8988T (cell line): ENCODE data around the gene IKZF5.

Experiments used
- DNase-seq: peaks from one replicate; pipeline ENCODE4 v3.0.0; 2011

Gene IKZF5

DNA sequence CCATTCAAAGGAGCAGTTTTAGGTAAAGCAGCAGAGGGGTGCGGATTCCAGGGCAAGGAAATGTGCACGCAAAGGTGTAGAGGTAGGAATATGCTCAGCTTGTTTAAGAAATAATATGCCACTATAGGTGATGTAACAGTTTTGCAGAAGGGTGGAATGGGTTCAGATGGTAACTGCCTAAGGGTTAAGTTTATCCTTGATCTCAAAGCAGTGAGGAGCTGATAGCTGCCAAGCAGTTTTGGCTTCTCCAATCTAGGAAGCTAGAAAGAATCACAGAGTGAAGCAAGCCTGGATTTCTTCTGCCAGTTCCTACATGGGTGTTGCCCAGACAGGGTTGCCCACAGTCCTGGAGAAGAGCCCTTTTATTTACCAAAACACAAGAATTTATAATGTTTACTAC, 6.2 kb upstream of the IKZF5 start:
- DNase-seq, result no peak

DNA sequence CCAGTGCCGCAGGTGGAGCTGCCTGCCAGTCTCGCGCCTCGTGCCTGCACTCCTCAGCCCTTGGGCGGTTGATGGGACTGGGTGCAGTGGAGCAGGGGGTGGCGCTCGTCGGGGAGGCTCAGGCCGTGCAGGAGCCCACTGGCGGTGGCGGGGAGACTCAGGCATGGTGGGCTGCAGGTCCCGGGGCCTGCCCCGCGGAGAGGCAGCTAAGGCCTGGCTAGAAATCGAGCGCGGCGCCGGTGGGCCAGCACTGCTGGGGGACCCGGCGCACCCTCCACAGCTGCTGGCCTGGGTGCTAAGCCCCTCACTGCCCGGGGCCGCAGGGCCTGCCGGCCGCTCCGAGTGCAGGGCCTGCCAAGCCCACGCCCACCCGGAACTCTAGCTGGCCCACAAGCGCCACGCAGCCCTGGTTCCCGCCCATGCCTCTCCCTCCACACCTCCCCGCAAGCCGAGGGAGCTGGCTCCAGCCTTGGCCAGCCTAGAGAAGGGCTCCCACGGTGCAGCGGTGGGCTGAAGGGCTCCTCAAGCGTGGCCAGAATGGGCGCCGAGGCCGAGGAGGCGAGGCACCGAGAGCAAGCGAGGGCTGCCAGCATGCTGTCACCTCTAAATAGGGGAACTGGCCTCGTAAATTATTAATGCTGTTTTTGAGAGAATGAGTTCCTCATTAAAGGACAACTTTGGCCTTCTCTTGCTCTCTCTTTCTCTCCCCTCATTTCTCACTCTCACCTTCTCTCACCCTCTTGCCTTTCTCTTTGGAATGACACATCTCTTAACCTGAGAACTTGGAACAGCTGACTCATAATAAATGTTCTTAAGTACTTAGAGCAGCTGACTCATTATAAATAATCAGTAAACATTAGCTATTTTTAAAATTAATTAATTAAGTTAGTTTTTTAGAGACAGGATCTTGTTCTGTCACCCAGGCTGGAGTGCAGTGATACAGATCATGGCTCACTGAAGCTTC, 5.1 kb upstream of the IKZF5 start:
- DNase-seq, result no peak

DNA sequence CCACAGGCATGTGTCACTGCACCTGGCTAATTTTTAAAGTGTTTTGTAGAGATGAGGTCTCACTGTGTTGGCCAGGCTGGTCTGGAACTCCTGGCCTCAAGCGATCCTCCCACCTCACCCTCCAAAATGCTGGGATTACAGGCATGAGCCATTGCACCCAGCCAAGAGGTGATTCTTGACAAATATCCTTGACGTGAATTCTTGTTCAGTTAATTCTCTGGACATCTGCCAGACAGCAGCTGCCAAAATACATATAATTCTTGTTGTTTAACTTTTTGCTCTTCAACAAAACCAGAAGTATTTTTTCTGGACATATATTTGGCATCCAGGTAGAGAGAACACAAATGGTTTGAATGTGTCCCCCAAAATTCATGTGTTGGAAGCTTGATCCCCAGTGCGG, 3.4 kb upstream of the IKZF5 start:
- DNase-seq, result no peak

DNA sequence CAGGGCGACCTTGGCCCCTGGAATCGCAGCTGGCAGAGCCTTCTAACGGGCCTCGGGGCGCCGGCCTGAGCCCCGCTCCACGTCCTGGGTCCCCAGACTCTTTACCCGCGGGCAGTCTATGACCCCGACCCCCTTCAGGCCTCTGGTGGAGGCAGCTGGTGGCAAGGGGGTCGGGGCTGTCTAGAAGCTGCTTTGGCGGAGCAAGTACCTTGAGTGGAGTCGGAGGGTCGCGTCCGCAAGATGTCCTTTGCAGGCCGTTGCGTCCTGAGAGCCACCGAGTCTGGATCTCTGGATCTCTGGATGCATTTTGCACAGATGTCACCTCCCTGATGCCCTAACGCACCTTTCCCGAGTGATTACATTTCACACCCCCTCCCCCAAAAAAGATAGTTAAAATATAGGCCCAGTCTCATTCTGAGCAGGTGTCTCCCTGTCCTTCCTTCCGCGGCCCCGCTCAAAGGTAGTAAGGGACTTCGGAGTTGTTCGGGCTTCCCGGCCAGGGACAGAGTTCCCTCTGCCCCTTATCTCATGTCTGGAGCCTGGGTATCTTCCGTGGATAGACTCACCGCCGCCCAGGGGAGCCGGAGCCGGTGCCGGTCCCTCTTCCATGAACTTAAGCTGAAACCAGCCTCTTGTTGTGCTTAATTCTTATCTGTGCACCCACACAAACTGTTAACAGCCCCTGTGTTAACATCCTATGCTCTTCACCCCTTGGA, 668 bp upstream of the IKZF5 start:
- no peak for DNase-seq

DNA sequence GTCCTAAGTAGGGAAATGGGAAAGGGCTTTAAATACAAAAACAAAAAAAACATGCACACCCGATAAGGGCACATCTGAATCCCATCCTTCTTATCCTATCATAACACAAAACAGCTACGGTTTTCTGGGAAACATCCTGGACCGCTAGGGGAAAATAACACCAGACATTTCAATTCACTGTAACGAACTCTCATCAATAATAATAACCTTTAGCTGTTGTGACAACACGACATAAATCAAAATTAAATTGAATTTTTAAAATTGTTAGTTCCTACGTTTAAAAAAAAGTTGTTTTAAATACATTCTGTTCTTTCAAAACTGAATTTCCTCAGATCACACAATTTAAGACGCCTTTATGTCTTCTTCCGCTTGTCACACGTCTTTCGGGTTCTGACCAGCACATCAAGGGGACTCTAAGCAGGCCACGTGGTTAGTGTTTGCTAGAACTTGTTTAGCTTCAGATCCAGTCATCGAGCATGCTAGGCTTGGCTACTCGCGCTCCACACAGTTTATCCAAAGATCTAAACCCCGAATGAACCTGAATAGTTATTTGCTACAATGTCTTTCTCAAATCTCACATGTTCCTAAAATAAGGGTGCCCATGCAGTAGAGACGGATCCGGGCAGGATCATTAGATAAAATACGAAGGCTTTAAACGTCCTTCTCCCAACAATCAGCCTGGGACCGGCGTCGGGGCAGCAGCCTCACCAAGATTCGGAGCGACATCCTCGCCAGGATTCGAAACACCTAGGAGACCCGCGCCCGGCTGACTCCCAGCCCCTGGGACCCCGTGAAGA, 839 bp downstream of the IKZF5 start:
- DNase-seq, result no peak

DNA sequence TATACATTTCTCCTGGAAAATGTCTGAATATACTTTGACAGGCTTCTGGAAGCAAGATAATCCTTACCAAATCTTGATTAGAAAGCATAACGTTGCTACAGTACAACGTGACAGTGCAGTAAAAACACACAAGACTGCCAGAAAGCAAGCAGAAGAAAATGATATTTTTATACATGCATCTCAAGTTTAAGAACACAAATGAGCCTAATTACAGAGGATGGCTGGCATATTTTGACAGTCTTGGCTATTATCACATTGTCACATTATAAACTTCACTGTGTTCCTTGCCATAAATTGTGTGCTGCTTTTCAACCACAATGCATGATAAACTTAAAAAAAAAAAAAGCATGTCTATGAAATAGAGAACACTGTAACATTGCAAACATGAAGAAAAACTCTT, 4.3 kb downstream of the IKZF5 start:
- DNase-seq, result no peak

DNA sequence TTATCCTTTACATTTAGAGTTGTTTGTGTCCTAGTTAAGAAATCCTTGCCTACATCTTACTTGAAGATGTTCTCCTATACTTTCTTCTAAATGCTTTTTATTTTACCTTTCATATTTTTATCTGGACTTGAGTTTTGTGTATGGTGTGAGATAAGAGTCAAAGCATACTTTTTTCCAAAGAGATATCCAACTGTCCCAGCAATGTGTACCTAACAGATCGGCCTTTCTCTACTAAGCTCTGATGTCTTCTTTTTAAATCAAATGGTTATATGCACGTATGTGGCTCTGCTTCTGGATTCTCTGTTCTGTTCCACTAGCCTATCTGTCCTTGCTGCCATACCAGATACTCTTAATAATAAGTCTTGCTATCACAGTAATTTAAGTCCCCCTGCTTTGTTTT, 7.2 kb downstream of the IKZF5 start:
- no peak for DNase-seq

DNA sequence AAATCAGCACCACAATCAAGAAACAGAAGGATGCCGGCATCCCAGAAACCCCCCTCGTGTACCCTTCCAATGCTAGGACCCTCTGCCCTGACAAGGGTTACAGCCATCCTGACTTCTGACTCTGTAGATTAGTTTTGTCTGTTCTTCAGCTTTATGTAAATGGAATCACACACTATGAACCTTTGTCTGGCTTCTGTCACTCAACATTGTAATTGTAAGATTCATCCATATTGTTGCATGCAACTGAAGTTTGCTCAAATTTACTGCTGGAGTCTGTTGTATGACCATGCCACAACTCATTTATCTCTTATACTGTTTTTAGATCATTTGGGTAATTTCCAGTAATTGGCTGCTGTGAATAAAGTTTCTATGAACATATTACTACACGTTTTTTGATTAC, 8.4 kb downstream of the IKZF5 start:
- DNase-seq, result no peak

DNA sequence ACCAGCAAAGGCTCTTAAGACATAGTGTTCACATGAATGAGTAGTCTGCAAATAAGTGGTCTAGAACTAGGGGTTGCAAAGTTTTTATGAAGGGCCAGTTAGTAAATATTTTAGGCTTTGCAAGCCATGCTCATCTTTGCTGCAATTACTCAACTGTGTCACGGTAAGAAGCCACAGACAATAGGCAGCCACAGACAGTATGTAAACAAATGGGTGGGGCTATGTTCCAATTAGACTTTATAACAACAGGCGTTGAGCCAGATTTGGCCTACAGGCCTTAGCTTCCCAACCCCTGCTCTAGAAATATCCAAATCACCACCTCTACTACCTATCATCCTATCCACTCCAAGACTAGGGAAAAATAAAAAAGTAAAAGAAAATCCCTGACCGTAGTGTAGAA, 9.2 kb downstream of the IKZF5 start:
- no peak for DNase-seq

DNA sequence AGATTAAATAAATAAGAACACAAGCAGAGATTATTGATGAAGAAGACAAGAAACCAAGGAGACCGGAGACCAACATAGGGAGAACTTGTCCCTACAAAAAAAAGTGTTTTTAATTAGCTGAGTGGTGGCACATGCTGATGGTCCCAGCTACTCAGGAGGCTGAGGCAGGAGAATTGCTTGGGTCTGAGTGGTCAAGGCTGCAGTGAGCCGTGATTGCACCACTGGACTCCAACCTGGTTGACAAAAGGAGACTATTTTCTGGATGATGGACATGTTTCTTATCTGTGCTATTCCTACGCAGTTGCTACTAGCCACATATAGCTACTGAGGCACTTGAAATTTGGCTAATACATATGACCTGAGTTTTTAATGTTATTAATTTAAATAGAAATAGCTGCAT, 9.7 kb downstream of the IKZF5 start:
- DNase-seq, result no peak

DNA sequence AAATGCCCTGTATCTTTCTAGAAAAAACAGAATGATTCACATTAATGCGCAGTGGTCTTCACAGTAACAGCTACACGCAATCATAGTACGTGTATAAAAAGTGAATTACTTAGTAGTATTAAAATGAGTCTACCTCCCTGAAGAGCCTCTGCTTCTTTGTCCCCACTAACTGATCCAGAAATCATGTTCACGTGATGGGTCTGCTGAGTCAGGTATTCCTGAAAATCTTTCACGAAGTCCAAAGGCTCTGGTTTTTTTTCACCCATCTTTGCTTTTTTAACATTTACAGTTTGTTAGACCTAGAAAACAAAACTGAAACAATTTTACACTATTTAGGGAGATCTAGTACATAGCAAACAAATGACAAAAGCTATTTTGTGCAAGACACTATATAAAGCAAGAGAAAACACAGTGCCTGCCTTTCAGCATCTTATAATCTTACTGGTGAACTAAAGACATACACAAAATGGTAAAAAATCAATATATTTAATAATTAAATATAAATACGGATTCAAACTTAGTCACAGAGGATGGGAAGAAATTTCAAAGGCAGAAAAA, 10.2 kb downstream of the IKZF5 start:
- no peak for DNase-seq

DNA sequence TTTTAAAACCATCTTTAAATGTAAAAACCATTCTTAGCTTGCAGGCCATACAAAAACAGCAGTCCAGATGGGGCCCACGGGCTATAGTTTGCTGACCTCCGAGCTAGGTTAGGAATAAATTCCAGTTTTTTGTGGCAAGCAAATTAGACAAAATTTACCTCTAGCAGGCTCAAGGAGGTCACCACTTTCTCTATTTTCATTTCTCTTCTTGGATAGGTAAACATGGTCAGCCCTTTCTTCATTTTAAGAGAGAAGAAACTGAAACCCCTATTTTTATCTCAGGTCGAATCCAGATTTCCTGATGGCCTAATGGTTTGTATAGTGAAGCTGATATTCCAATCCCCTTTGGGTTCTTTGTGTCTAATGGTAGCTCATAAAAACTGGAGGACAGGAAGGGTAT, 10.7 kb downstream of the IKZF5 start:
- no peak for DNase-seq

DNA sequence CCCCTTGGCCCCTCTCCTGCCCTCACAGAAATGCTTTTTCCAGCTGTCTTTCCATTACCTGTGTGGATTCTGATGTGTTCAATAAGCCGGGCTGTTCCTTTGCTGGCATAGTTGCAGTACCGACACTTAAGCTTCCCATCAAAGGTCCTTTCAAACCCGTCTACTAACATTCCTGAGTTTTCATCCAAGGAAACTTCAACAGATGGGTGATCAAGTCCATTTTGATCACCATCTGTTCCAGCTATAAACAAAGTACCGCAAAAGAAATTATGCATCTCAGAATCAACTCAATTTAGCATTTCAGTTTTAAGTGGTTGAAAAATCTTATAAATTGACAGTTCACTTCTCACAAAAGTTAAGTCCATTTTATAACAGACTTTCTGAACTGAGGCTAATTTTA, 12.7 kb downstream of the IKZF5 start:
- no peak for DNase-seq

DNA sequence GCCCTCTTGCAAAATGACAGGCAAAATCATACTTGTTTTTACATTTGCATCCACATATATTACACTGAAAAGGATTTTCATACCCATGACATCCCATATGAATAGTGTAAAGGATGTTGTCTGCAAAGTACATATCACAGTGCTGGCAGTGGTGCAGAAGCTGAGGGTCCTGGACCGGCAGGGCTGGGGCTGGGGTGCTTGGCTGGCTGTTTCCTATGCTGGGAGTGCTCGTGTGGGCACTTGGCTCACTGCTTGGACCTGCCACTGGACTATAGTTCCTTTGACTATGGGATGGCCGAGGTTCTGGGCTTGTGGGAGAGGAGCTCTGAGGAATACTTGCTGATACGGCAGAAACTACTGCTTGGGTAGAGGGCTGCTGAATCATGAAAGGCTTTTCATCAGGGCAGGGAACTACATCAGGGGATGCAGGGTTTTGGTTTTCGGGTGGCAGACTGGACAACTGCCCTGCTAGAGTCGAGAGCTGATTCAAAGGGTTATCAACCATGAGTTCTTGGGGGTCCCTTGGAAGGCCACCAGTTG, 14.7 kb downstream of the IKZF5 start:
- DNase-seq, result no peak

DNA sequence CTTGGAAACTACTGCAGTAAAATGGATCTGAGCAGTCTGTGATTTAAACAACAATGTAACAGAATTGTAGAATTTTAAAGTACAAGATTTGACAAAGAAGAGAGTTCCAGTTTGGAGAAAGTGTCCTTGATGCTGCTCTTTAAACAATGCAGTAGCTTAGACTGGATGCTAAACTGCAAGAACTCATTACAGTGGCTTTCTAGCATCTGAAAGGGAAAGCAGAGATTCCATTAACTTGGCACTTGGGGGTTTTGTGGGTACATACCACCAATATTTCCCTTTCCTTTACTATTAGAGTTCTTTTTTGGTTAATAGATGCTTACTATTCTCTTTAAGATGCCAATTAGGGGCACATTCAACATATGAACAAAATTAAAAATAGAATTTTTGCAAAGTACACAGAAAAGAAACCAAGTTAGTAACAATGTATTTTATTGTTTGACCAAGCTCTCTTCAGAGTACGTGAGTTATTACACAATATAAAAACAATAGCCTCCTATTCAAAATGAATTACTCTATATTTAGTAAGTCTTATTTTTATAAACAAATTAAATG, 16.5 kb downstream of the IKZF5 start:
- no peak for DNase-seq

DNA sequence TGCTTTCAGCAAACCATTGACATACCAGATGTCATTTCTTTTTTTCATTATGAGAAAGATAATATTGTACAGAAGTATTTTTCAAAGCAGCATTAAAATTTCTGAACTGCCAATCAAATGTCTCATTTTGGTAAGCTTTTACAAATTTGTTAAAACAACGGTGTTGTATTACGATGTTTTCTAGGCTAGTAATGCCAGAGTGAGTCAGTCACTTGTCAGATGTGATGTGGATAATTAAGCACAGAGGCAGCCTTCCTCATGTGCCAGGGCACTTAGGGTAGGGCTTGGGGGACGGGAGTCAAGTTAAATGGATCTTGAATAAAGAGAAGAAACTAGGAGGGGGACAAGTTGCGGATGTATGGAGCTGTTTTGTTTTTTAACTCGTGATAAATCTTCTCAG, 18.3 kb downstream of the IKZF5 start:
- DNase-seq, result no peak

DNA sequence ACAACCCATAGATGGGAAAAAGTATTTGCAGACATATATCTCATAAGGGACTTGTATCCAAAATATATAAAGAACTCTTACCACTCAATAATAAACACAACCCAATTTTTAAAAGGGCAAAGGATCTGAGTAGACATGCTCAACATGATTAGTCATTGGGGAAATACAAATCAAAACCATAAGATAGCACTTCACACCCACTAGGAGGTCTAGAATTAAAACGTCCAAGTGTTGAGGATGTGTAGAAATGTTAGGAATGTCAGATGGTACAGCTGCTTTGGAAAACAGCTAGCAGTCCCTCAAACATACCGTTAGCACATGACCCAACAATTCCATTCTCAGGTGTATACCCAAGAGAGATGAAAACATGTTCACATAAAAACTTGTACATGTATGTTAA, 20.1 kb downstream of the IKZF5 start:
- DNase-seq, result no peak

DNA sequence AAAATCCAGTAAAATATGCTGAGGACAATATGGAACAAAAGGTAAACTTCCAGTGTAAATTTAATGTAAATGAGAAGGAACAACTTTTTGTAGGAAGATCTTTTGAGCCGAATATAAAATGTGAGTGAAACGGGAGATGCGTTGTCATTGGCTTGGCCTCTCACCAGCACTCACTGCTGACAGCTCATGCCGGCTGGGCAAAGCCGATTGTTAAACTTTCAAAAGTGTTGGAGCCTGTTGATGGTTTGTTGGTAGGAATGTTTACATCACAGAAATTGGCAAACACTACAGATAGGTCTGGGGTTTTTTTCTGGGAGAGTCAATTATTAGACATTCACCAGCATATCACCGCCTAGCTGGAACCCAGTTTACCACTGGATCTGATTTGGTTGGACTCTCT, 22.3 kb downstream of the IKZF5 start:
- DNase-seq, result no peak

DNA sequence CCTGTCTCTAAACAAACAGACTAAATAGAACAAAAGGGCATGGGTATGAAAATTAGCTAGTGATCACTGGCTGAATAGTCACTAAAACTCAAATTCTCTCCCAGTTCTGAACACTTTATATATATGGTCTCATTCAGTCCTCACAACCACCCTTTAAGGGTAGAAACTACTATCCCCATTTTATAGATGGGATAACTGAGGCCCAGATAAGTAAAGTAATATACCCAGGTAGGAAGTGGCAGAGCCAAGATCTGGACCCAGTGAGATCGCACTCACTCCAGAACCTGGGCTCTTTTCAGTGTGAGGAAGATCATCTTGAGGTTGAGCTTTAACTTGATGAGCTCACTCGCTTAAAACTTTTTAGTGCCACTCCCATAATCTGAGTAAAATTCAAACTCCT, 23.9 kb downstream of the IKZF5 start:
- DNase-seq, result no peak

DNA sequence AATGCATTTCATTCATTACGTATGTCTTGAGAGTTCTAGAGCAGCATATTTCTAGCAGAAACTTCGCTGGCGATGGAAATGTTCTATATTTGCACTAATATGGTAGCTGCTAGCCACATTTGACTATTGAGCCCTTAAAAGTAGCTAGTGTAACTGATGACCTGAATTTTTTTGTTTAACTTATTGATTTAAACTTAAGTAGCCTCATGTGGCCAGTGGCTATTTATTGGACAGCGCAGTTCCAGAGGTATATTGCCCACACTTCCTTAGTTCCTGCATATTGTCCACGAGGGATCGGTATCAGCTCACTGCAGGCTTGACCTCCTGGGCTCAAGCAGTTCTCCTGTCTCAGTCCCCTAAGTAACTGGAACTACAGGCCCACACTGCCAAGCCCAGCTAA, 24.7 kb downstream of the IKZF5 start:
- DNase-seq, result no peak

DNA sequence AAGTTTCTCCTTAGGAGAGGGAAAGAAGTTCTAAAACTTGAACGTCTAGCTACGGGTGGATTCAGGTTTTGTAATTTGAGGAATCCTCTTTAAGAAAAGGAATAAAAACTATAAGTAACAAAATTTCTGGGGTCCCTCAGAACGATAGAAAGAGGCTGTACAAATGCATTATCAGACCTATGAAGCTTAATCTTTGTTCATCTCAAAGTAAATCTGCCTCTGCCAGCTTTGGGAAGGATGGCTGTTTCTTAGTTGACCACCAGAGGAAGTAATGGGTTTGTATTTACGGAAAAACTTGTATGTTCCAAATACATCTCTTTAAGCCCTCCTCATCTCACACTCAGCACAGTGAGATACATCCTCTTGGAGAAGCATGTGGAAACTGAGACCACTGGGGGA, 27.5 kb downstream of the IKZF5 start:
- DNase-seq, result peak; percentile 20

DNA sequence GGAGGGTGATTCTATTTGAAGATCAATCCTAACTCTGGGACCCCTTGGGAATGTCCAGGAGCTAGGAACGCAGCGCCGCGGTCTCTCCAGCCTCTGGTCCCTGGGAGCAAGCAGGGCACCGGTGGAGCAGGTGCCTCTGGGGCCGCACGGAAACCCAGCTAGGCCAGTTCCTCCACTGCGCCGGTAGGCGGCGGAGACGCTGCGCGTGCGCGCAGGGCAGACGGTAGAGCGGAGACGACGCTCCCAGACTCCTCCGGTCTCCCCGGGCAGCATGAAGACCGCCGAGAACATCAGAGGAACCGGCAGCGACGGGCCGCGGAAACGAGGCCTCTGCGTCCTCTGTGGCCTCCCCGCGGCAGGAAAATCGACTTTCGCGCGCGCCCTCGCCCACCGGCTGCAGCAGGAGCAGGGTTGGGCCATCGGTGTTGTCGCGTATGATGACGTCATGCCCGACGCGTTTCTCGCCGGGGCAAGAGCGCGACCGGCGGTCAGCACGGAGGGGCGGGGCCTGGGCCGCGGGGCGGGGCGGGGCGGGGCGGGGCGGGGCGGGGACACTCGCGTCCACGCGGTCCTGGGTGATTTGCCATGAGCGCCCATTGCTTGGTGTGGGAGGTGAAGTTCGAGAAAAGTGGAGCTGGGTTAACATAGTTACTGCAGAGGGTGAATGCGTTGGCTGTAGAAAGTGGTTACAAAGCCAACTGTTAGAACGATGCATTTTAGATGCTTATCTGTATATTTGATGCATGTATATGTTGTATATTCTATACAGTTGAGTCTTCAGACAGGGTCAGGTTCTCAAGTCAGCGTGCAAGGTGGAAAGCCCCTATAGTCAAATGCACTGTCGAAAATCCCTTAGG, 28.2 kb downstream of the IKZF5 start, which contains the start of gene PSTK:
PSTK (plus strand) TSS at position 193 of the 857 bp plus-strand sequence; CDS start at position 272, 79 bp downstream.
- peak; percentile 81 for DNase-seq
